A673 (cell line): ENCODE data around the gene KIF1A.

Source experiments
- EZH2 ChIP-seq: fragments of 200-600 bp; sonication (generic); IDR thresholded peaks from 2 replicates; pipeline ENCODE4 v1.6.1; 2017; ENCODE audit warnings: borderline replicate concordance, low read depth, mild to moderate bottlenecking, mixed read lengths, antibody characterized with exemption, low read length; ENCODE audit not compliant: poor library complexity, severe bottlenecking
- TF ChIP-seq, protein P1 (sequence below): fragments of 300-800, 200-600 bp; sonication (generic); conservative IDR thresholded peaks from 2 replicates; pipeline ENCODE4 v1.5.1; 2017; ENCODE audit warnings: low read depth, mild to moderate bottlenecking, antibody characterized with exemption, low read length, moderate library complexity, mixed read lengths

DNA sequence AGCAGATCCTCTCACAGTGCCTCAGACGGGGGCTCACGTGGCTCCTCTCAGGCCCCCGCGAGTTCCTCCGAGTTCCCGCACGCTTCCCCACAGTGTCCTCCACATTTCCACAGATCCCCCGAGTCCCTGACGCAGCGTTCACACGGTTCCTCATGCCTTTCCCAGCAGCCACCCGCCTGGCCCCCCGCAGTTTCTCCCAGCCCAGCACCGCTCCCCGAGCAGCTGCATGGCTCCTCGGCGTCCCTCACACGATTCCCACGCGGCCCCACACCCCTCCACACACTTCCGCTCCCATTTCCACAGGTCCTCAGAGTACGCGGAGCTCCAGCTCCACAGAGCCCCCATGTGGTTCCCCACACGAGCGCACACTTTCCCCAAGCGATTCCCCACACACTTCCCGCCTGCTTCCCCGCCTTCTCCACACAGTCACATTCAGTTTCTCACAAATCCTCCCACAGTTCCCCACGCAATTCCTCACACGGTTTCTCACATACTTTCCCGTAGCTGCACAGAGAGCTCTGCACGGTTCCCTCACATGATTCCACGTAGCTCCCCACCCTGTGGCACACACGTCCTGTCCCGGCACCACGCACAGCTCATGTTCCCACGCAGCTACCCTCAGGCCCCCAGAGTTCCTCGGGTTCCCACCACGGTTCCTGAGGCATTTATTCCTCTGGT is 39.9 kb downstream of the KIF1A start:
- TF ChIP-seq, protein P1, sequence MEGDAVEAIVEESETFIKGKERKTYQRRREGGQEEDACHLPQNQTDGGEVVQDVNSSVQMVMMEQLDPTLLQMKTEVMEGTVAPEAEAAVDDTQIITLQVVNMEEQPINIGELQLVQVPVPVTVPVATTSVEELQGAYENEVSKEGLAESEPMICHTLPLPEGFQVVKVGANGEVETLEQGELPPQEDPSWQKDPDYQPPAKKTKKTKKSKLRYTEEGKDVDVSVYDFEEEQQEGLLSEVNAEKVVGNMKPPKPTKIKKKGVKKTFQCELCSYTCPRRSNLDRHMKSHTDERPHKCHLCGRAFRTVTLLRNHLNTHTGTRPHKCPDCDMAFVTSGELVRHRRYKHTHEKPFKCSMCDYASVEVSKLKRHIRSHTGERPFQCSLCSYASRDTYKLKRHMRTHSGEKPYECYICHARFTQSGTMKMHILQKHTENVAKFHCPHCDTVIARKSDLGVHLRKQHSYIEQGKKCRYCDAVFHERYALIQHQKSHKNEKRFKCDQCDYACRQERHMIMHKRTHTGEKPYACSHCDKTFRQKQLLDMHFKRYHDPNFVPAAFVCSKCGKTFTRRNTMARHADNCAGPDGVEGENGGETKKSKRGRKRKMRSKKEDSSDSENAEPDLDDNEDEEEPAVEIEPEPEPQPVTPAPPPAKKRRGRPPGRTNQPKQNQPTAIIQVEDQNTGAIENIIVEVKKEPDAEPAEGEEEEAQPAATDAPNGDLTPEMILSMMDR: no peak
- TF ChIP-seq EZH2: no peak
